Activated CD4-positive, alpha-beta T cell treated with anti-CD3 and anti-CD28 coated beads, Interleukin-2, amount 50 U/mL, for 24 hours (primary cell): ENCODE data around the gene OTOG.

Experiments used
- DNase-seq, 2 donors: peaks; one replicate each; pipeline ENCODE4 v3.0.0-alpha.2; 2020; ENCODE audit warnings: low read depth in 1 of 2, low spot score in 1 of 2

Gene OTOG

DNA sequence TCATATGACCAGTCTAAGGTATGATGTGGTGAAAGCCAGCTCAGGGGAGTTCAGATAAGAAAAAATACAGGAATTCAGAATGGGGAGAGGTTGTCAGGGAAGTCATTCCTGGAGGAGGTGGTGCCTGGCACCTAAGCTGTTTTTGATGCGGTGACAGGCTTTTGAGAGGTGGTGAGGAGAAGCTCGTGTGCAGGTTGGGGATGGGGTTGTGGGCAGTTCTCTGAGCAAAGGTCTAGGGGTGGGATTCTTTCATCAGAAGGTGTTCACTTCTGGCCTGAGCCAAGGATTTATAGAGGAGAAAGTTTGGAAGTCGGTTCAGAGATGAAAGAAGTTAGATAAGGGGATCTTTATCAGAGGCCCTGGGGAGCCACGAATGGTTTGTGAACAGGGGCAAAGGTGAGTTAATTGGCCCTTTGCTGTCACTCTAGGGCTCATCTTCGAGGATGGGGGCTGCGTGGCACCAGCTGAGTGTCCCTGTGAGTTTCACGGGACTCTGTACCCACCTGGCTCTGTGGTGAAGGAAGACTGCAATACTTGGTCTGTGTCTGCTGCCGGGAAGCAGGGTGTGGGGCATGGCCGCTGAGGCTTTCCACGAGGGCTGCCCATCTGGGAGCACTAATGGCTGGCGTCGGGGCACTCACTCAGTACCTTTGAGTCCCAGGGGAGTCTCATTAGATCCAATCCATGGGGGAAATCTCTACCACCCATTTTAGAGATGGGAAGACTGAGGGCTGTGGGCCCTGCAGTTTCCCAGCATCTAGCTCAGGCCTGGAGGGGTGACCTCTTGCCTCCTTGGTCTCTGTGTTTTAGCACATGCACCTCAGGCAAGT, 13.4 kb downstream of the OTOG start:
- DNase-seq, result no peak

DNA sequence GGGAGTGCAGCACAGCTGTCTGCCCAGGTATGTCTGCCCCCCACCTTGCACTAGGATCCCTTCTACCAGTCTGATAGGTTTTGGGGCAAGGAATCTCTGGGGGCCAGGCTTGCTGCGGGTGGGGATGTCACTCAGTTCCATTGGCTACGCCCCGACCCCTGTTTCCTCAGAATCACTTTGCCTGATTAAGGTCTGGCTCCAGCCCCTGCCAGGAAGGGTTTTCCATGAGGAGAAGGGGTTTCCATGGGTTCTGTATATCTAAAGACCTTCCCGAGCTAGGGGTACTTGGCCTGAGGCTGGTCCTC, 14.0 kb downstream of the OTOG start:
- no peak for DNase-seq

GRCh38 chr11:17561526-17561925, 14.5 kb downstream of the OTOG start:
- no peak for DNase-seq

DNA sequence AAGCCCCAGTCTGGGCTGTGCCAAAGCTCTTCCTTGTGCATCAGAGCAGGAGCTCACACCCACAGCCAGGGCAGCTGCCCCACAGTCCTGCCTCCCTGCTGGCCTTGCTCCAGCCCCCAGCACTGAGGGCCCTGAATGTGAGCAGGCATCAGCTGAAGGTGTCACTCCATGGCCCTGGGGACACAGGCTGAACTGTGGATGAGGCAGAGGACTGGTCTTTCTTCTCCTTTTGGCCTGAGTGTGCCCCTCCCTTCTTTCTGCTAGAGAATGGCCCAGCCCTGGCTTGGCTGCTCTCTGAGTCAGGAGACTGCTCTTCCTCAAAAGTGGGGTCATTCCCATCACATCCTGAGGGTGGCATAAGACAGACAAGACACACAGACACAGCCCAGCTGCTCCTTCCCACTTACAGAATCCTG, 16.2 kb downstream of the OTOG start:
- DNase-seq, result no peak

- DNase-seq, result no peak
These were observed 17.1 kb downstream of the OTOG start for GRCh38 chr11:17563961-17564686.

DNA sequence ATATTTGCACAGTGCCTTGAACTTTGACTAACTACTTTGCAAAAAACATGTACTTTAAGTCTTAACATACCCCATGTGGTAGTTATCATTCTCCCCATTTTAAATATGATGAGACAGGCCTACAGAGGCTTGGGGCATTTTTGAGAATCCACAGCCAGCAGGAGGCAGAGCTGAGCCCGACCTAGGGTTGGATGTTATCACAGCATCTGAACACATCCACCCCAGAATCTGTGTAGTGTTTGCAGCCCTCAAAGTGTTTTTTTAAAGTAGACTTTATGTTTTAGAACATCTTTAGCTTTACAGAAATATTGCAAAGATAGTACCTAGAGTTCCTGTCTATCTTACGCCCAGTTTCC, 17.6 kb downstream of the OTOG start:
- no peak for DNase-seq

GRCh38 chr11:17568944-17569343, 21.9 kb downstream of the OTOG start:
- DNase-seq, result no peak

DNA sequence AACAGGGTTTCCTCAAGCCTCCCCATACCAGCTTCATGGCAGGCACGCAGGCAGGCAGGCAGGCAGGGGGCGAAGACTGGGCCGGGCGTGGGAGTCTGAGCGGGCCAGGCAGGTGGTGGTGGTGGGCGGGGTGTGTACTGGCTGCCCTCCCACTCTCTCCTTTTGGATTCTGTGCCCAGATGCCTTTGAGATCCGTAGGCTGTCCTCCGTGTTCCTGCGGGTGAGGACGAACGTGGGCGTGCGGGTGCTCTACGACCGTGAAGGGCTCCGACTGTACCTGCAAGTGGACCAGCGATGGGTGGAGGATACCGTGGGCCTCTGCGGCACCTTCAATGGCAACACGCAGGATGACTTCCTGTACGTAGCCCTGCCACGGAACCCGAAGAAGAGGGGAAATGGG, 23.0 kb downstream of the OTOG start:
- DNase-seq, result no peak

DNA sequence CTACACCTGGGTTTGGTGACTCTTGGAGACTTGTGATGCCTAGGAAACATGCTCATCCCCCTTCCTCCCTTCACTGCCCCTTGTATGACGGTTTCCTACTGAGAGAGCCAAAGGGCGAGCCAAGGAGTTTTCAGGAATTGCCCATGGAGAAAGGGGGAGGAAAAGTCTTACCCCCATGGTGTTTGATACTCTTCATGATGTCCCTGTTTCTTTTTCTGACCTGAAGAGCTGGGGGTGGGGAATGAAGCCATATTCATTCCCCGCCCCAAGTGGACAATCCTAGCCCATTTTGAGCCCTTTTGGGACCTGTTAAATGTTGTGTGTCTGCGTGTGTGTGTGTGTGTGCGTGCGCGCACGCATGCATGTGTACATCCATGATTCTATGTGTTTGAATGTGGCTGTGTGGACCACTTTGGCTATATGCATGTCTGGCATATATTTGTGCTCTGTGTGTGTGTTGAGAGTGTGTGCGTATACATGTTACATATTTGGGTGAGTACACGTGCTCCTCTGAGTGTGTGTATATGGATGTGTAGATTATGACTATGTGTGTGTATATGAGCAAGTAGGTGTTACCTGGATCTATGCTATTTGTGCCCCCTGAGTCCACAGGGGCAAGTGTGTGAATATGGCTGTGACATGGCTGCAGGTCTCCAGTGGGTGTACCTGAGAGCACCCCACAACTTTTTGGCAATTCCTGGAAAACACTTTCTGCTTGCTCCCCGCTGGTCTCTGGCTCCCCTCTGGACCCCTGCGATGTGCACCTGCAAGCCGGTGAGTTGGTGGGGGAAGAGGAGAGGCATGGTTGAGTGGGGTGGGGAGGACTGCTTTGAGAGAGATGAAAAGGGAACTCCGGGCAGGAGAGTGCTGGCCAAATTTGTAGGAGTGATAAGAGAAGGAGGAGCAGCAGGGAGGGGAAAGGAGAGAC, 24.6 kb downstream of the OTOG start:
- no peak for DNase-seq

DNA sequence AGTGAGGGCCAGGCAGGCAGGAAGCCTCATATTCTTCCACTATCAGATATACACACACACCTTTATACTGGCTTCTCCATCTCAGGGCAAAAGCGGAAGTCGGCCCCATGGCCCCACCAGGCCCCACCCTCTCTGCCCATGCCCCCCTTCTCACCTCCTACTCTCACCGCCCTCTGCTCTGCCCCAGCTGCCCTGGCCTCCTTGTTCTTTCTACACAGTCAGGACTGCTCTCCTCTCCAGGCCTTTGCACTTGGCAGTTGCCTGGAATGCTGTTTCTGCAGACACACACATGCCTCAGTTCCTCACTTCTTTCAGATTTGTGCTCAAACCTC, 25.3 kb downstream of the OTOG start:
- no peak for DNase-seq

- DNase-seq, result no peak
These were observed 25.9 kb downstream of the OTOG start for GRCh38 chr11:17572791-17573460.

DNA sequence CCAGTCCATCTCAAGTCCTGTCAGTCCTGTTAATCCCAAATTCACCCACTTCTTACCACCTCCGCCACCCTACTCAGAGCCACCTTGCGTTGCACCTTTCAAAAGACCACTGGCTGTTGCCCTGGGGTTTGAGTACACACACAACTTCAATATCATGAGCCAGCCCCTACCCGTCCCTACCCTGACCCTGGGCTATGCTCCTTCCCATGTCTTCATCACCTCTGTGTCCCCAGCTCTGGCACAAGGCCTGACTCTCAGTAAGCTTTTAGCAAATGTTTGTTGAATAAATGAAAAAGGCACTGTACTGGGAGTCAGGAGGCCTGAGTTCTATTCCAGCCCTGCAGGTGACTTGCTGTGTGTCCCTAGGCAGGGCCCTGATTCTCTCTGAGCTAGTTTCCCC, 26.5 kb downstream of the OTOG start:
- no peak for DNase-seq

GRCh38 chr11:17574141-17575091, 27.4 kb downstream of the OTOG start:
- no peak for DNase-seq

GRCh38 chr11:17575431-17576425, 28.7 kb downstream of the OTOG start:
- DNase-seq, result no peak

DNA sequence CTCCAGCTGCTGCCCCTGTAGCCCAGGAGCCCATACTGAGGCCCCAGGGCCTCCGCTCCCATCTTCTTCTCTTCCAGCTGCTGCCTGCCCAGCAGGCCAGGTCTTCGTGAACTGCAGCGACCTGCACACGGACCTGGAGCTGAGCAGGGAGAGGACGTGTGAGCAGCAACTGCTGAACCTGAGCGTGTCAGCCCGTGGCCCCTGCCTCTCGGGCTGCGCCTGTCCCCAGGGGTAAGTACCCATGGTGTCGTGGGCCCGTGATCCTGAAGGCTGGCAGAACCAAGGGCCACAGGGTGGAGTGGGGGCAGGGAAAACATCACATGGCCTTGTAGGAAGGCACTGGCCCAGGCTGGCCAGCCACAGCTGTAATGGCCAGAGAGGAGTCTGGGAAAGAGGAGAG, 31.2 kb downstream of the OTOG start:
- DNase-seq, result no peak

GRCh38 chr11:17578958-17579357, 31.9 kb downstream of the OTOG start:
- DNase-seq, result no peak

DNA sequence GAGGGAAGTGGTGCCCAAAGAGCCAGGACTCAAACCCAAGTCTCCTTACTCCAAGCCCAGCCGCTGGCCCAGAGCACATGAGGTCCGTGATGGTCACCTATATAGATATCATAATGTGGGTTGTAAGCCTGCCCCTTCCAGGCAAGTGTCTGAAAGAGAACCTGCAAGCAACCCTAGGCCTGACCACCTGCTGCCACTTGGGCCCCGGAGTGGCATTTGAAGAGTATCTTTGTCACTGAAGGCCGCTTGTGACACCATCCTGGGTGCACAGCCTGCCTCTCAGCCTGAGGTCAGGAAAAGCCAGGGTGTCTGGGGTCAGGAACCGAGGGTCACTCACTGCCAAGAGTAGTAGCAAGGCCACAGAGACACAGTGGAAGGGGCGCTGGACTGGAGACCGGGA, 32.4 kb downstream of the OTOG start:
- no peak for DNase-seq

- no peak for DNase-seq
These were observed 33.2 kb downstream of the OTOG start for GRCh38 chr11:17580271-17580670.
